Endothelial cell of hepatic sinusoid (primary cell): ENCODE results near the gene AFAP1L2.

Source experiments
- in situ Hi-C: cut with HindIII; loops from 2 replicates; pipeline ENCODE4 v1.10.0; 2017; ENCODE audit warnings: low sequenced_read_pairs

AFAP1L2 gene

GRCh38 chr10:114391599-114391998 lies 12.7 kb downstream of the AFAP1L2 start:
- in situ Hi-C loops: no loop called here

GRCh38 chr10:114389426-114389825 lies 14.9 kb downstream of the AFAP1L2 start:
- in situ Hi-C loops: loop anchor here (5.0 kb wide), 1 partner anchor 43 kb away; no protein-coding TSS in a partner anchor

GRCh38 chr10:114388275-114388674 lies 16.0 kb downstream of the AFAP1L2 start:
- in situ Hi-C loops: loop anchor here (5.0 kb wide), 1 partner anchor 44 kb away; no protein-coding TSS in a partner anchor

- in situ Hi-C loops: loop anchor here (5.0 kb wide), 1 partner anchor 45 kb away; no protein-coding TSS in a partner anchor
These were observed 16.5 kb downstream of the AFAP1L2 start for GRCh38 chr10:114387784-114388183.

- in situ Hi-C loops: loop anchor here (5.0 kb wide), 1 partner anchor 46 kb away; no protein-coding TSS in a partner anchor
These were observed 17.9 kb downstream of the AFAP1L2 start for GRCh38 chr10:114386452-114386851.

- in situ Hi-C loops: loop anchor here (5.0 kb wide), 1 partner anchor 47 kb away; no protein-coding TSS in a partner anchor
These were observed 18.7 kb downstream of the AFAP1L2 start for GRCh38 chr10:114385557-114385956.

- in situ Hi-C loops: no loop called here
These were observed 19.7 kb downstream of the AFAP1L2 start for GRCh38 chr10:114384601-114385000.

- in situ Hi-C loops: no loop called here
These were observed 20.1 kb downstream of the AFAP1L2 start for GRCh38 chr10:114384181-114384580.

GRCh38 chr10:114380797-114381196 lies 23.5 kb downstream of the AFAP1L2 start:
- in situ Hi-C loops: no loop called here

GRCh38 chr10:114380060-114380459 lies 24.2 kb downstream of the AFAP1L2 start:
- in situ Hi-C loops: no loop called here

- in situ Hi-C loops: loop anchor here (5.0 kb wide), 1 partner anchor 72 kb away; no protein-coding TSS in a partner anchor
These were observed 24.7 kb downstream of the AFAP1L2 start for GRCh38 chr10:114379631-114380041.

GRCh38 chr10:114376523-114376922 lies 27.8 kb downstream of the AFAP1L2 start:
- in situ Hi-C loops: loop anchor here (5.0 kb wide), 1 partner anchor 69 kb away; no protein-coding TSS in a partner anchor

GRCh38 chr10:114375047-114375446 lies 29.3 kb downstream of the AFAP1L2 start:
- in situ Hi-C loops: loop anchor here (5.0 kb wide), 1 partner anchor 68 kb away; no protein-coding TSS in a partner anchor

GRCh38 chr10:114374053-114374791 lies 30.1 kb downstream of the AFAP1L2 start:
- in situ Hi-C loops: no loop called here

GRCh38 chr10:114373631-114374030 lies 30.7 kb downstream of the AFAP1L2 start:
- in situ Hi-C loops: no loop called here

GRCh38 chr10:114372995-114373394 lies 31.3 kb downstream of the AFAP1L2 start:
- in situ Hi-C loops: no loop called here

GRCh38 chr10:114372179-114372578 lies 32.1 kb downstream of the AFAP1L2 start:
- in situ Hi-C loops: no loop called here

GRCh38 chr10:114370966-114371365 lies 33.3 kb downstream of the AFAP1L2 start:
- in situ Hi-C loops: no loop called here

- in situ Hi-C loops: no loop called here
These were observed 34.1 kb downstream of the AFAP1L2 start for GRCh38 chr10:114370199-114370598.

- in situ Hi-C loops: no loop called here
These were observed 36.3 kb downstream of the AFAP1L2 start for GRCh38 chr10:114368057-114368391.

GRCh38 chr10:114367351-114368056 lies 36.8 kb downstream of the AFAP1L2 start:
- in situ Hi-C loops: no loop called here

GRCh38 chr10:114364726-114365125 lies 39.6 kb downstream of the AFAP1L2 start:
- in situ Hi-C loops: no loop called here
